NCI-H146 treated with DMSO at 0.1 percent for 48 hours (cell line): ENCODE measurements around the gene C12orf42.
"Not testable (repeated sequence)": the region's sequence is repeated elsewhere in the genome, so short reads cannot be mapped to it uniquely, and the experiment has no call there.

Source experiments
- DNase-seq: peaks from one replicate; lab custom pipeline; 2025; ENCODE audit not compliant: unreplicated experiment; lab: John Stamatoyannopoulos, UW

C12orf42 gene

DNA sequence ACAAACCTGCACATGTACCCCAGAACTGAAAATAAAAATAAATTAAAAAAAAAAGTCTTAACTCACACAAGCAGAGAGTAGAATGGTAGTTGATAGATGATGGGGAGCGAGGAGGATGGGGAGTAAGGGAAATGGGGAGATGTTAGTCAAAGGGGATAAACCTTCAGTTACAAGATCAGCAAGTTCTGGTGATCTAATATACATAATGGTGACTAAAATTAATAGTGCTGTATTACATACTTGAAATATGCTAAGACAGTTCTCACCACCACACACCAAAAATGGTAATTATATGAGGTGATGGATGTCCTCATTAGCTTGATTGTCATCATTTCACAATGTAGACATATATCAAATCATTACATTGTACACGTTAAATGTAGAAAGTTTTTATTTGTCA, 3.2 kb upstream of the C12orf42 start:
- DNase-seq: no peak

DNA sequence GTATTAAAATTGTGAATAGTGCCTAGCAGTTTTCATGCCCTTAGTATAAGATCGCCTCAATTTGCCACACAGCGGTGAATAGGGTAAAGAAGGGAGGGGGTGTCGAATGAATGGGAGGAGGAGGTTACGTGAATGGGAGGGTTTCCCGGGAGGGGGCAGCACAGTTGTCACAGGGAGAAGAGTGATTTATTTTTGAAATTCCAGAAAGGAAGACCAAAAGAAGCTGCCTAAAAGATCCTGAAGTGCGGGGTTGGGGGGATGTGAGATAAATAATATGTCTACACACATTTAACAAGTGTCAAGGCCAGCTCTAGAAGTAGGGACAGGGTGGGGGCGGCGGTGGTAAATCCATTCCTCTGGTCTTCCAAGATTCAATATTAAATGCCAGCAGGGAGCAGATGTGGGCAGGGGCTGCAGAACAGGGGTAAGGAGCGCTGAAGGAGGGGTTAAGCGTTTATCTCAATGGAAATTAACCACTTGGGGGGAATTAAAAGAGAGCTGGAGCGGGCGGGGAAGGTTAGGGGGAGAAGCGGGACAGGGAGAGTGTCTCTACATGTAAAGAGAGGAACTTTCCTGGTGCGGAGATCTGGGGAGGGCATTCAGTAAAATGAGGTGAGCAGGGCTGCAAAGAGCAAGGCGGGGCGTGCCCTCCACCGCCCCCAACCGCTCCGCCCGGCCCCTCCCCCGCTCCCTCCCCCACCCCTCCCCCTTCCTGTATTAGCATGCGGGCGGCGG, 867 bp downstream of the C12orf42 start:
- peak; percentile 94 for DNase-seq

DNA sequence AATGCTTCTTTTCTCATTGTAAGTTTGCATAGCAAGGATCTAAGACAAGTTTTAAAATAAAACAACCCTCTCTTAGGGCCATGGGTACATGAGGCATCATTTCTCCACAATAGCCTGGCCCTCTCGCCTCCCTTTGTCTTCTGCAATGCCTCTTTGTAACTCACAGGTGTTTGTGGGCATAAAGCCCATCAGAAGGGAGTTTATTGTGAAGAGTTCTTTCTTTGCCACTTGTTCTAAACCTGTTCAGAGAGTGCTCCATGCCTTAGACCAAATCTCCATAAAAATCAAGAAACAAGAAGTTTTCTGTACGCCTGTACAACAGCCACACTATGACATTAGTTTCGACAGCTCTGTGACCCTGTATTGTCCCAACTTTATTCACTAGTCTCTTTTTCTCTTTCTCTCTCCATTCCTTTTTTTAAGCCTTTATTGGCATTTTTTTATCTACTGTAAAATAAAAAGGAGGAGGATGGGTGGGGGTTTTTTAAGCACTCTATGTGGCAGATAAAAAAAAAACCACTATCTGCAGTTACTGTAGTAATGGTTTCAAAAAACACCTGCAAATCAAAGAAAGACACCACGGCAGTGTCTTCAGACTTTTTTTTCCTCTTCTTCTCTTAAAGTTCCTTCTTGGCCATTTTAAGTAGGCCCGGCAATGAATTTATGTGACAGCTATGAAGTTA, 1.6 kb downstream of the C12orf42 start:
- DNase-seq: no peak

DNA sequence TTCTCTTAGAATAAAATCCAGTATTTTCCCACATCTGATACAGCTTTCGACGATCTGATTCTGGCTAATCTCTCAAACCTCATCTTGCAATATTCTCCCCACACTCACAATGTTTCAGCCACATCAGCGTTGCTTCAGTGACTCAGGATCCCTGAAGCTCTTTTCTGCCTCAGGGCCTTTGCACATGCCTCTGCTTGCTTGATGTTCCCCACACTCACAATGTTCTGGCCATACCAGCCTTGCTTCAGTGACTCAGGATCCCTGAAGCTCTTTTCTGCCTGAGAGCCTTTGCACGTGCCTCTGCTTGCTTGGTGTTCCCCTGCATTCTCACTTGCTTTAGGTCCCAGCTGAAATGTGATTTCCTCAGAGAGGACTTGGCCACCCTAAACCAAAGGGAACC, 2.6 kb downstream of the C12orf42 start:
- DNase-seq: no peak

DNA sequence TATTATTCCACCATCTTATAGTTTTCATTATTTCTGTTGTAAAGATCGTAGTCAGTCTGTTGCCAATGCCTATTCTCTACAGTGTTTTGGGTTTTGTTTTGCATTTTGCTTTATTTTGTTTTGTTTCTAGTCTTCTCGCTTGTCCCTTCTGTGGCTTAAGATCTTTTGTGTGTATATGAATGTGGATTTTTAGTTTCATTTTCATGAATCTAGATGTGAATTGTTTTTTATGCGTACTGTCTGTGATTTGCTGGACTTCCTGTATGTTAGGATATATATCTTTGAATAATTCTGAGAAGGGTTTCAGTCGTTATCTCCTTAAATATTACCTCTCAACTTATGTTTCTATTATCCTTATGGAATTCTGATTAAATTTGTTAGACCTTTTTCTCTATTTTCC, 13.4 kb downstream of the C12orf42 start:
- no peak for DNase-seq

DNA sequence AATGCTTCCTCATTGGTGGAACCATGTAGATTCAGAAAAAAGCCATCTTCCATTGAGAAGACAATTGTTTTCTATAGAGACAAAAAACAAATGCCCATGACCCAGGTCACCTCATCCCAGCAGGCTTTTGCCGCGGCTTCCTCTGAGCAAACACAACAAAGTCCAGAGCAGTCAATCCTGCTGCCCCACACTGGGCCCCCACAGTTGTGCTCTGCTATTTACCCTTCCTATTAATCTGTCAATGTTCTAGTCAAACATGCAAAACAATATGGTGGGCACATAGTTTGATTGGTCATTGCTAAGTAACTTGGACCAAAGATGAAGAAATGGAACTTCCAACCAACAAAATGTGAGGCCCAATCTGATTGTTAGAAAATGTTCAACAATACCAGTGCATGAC, 20.7 kb downstream of the C12orf42 start:
- DNase-seq: peak; percentile 74

DNA sequence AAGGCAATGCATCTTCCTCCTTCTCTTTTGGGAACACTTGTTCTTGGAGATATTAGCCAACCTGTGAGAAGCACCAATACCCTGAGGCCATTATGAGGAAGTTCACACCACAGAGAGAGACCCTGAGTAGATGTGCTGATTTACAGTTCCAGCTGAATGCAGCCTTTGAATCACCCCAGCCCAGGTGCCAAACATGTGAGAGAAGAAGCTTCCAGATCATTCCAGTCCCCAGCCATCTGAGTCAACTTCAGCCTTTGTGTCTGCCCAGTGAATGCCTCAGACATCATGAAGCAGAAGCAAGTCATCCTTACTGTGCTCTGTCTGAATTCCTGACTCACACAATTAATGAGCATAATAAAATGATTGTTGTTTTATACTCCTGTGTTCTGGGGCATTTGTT, 25.1 kb downstream of the C12orf42 start:
- DNase-seq: no peak

DNA sequence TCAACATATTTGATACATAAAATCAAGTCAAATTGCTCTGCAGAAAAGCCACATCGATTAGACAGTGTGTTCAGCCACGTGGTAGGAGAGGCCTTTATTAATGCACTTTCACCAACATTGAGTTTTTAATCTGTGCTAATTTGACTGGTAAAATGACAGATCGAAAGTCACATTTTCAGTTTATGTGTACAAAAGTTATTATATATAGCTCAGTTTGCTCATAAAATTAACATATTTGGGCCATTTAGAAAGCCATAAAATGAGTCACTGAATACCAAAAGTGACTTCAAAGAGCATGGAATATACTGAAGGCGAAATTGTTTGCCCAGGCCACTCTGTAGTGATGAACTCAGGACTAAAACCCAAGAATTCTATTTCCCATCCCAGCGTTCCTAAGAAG, 26.0 kb downstream of the C12orf42 start:
- DNase-seq: no peak

DNA sequence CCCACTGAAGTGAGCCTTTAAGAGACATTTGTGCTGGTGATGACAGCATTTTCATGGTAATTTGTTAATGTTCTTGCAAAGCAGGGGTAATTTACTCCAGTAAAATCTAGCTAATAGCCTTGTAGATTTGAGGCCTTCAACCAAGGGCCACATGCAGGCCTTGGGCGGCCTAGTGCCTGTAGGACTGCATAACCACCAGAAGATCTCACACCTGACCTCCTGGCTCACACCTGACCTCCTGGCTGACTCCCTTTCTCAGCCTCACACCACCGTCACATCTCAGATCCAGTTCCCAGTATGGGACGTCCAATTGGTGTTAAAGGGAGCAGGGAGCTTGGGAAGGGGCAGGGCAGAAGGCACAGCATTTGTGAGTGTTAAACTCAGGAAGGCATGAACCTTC, 26.9 kb downstream of the C12orf42 start:
- no peak for DNase-seq

DNA sequence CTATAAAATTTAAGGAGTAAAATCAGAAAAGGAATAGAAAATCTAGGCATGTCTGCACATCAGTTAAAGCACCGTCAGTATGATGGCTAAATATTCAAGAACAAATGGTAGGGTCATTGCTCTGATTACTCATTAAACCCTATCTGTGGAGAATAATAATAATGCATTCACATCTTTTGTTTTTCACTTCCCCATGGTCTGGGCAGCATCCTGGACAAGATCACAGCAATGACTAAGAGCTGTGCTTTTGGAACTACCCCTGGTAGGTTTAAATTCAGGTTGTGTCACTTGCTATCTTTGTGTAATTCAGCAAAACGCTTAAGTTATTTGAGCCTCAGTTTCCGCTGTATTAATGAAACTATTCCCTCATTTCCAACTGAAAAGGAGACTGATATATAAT, 33.1 kb downstream of the C12orf42 start:
- DNase-seq: no peak

DNA sequence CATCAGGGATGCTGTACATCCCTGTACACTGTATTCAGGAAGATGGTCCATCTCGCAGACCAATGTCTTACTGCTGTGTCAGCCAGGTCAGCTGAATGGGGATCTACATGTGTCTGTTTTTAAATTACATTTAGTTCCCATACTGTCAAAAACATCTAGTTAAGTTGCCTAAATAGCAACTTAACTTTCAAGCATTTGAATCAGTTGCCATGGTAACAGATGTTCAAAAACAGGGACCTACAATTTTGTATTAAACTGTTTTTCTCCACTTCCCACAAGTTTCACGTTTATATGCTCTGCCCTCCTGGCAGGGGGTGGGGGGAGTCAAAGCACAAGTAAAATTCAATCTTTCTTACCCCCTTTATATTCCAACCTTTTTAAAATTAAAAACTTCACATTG, 38.3 kb downstream of the C12orf42 start:
- no peak for DNase-seq

DNA sequence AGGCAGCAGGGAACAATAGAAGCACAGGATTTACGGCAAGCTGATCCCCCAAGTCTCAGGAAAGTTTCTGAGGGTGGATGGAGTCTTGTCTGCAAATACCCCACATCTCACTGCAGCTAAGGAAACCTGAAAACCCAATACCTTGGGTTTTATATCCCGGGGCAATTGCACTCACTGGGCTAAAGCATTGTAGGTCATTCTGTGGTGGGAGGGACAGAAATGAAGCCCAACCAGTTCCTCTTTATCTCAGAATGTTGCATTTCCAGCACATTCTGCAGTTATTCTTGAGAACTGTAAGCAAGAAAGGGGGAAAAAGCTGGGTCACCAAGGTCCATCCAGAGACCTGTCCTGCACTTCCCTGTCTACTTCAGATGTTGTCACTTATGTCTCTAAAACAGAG, 39.8 kb downstream of the C12orf42 start:
- DNase-seq: no peak

DNA sequence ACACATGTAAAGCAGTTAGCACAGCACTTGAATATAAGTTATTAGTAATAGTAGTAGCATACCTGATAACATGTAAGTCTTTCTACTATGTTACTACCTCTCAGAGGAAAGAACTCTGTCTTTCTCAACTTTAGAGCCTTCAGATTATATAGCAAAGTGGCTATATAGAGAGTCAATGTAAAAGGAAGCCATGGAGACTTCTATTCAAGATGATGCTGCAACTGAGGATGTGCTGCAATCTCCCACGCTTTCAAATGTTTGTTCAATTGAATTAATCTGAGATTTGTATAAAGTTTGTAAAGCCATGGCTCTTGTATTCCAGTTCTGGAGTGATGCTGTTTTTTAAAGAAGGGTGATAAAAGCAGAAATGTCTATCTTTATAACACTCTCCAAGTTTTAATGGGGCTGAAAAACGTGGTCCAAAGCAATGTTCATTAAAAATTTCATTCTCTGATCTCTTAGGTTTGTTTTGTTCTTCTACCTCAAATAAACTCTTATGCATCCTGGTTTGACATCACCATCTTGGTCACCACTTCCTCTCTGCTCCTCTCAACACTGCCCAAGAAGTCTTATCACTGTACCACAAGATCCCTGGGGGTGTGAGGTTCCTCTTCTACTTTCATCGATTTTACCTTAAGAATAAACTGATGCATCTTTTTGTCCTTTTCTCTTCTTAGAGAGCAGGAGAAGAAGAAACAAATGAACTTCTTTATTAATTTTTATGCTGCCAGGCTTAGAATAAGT, 40.6 kb downstream of the C12orf42 start:
- DNase-seq: no peak

DNA sequence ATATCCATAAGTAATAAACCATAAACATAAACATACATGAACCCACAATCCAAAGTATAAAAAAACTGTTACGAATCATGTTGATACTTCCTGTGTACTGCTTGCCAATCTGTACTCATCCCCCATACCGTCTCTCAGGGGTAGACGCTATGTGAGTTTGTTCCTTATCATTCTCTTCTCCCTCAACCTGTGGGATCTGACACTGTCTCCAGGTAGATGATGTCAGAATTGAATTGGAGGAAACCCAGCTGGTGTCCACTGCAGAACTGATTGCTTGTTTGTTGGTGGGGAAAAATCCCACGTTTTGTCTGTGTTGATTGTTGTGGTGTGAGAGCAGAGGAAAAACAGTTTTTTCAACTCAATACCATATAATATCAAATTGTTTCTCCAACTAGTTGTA, 50.8 kb downstream of the C12orf42 start:
- no peak for DNase-seq

DNA sequence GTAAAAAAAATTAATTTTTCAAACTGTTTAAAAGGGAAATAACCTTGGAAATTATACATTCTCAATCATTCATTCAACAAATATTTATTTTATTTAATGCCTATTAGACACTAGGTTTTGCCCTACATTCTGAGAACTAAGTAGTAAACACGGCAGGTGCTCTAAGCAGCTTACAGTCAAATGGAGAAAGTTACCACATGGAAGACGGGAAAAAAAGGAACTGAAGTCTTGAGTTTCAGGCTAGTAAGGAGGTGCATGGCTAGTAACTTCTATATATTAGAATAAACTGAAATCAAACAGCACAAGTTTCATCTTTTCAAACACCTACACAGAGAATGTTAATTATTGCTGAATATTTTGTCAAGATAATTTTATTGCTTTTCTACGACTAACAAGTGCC, 52.9 kb downstream of the C12orf42 start:
- no peak for DNase-seq

DNA sequence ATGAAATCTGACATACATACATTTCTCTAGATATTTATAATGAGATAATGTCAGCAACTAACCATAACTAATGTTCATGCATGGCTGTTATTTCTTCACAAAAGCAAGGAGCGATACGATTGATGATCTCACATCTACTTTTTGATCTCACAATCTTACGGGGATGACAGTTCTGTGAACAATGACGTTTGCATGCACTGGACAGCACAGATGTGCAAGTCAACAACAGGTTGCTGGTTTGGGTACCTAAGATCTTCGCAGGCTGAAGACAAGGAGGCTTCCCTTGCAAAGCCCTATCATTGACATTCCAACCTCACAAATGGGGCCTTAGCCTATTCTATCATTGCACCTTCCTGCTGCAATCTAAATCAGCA, 53.6 kb downstream of the C12orf42 start:
- DNase-seq: no peak

DNA sequence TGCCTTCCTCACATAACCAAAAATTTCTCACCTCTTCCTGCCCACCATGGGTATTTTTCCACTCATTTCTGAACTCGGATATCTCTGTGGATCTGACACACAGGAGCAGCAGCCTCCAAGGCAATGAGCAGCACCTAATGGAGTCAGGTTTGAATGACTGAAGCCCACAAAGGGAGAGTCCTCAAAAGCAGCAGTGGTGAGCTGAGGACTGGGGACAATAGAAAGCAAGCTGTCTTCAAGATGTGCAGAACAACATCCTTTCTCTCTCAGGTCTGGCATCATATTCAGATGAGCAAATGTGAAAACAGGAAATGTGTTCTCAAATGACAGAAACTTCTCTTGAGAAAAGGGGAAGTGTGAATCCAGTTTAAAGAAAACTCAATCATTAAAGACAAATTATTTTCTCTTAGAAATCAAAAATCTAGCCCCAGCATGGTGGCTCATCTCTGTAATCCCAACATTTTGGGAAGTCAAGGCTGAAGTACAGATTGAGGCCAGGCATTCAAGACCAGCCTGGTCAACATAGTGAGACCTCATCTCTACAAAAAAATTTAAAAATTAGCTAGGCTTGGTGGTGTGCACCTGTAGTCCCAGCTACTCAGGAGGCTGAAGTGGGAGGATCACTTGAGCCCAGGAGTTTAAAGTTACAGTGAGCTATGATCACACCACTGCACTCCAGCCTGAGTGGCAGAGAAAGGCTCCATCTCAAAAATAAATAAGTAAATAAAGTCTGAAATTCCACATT, 54.2 kb downstream of the C12orf42 start:
- no peak for DNase-seq

DNA sequence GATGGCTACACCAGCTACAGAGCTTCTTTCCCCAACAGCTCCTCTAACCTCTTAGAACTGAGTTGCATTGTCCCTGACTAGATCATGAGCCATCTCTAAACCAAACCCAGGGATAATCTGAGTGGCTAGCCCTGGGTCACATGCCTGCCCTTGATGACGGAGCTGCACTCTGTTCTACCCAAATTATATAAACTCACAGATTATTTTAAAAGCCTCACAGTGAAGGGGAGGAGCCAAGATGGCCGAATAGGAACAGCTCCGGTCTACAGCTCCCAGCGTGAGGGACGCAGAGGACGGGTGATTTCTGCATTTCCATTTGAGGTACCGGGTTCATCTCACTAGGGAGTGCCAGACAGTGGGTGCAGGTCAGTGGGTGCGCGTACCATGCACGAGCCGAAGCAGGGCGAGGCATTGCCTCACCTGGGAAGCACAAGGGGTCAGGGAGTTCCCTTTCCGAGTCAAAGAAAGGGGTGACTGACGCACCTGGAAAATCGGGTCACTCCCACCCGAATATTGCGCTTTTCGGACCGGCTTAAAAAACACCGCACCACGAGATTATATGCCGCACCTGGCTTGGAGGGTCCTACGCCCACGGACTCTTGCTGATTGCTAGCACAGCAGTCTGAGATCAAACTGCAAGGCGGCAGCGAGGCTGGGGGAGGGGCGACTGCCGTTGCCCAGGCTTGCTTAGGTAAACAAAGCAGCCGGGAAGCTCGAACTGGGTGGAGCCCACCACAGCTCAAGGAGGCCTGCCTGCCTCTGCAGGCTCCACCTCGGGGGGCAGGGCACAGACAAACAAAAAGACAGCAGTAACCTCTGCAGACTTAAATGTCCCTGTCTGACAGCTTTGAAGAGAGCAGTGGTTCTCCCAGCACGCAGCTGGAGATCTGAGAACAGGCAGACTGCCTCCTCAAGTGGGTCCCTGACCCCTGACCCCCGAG, 61.3 kb downstream of the C12orf42 start:
- not testable (repeated sequence) for DNase-seq

DNA sequence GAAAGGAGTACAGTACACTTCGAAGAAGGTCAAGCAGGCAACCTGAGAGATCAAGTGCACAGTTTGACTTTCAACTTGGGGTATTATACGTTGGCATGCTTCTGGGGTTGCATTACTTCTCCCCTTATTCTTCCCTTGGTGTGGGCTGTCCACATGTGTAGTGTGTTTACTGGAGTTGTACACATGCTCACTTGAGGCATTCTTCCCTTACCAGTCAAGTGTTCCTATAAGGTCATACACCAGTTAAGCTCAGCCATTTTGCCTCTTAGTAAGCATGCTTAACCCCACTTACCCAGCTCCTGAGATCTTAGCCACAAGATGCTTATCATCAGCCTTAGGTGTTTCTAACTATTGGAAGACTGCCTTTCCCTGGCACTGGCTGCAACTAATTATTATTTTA, 63.8 kb downstream of the C12orf42 start:
- no peak for DNase-seq

DNA sequence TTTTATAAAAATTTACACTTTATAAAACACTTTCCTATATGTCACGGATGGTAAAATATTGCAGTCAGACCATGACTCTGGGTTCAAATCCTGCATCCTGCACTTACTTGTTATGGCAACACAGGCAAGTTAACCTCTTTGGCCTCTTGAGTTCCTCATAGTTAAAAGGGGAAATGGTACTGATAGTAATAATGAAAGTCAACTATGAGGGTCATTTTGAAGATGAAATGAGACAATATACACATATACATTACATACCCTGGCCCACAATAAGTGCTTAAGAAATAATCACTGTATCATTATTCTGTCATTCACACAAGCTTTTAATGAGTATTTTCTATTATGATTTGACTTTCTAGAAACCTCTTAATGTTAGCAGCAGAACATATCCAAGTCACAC, 64.4 kb downstream of the C12orf42 start:
- DNase-seq: no peak
